Glomerular visceral epithelial cell (primary cell): Measurements from ENCODE around the gene SLCO3A1.

ENCODE experiments used
- DNase-seq: peaks from one replicate; pipeline ENCODE4 v3.0.0-alpha.2; 2016; ENCODE audit errors: extremely low spot score

Gene SLCO3A1

DNA sequence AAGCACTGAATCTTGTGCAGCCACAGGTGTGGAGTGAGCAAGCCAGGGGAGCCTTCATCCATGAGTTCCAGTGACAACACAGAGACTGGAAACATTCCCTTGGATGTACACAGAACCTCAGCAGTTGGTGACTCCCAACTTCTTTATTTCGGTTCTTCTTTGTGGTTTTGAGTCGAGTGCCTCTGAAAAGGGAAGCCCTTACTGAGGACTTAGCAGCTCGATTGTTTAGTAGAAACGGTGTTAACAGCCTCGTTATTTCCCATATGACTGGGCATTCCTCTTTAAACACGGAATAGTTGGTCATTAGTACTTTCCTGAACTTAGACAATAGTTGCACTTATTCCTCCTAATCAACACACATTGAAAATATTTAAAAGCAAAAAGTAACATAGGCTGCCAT, 7.7 kb downstream of the SLCO3A1 start:
- DNase-seq = no peak

DNA sequence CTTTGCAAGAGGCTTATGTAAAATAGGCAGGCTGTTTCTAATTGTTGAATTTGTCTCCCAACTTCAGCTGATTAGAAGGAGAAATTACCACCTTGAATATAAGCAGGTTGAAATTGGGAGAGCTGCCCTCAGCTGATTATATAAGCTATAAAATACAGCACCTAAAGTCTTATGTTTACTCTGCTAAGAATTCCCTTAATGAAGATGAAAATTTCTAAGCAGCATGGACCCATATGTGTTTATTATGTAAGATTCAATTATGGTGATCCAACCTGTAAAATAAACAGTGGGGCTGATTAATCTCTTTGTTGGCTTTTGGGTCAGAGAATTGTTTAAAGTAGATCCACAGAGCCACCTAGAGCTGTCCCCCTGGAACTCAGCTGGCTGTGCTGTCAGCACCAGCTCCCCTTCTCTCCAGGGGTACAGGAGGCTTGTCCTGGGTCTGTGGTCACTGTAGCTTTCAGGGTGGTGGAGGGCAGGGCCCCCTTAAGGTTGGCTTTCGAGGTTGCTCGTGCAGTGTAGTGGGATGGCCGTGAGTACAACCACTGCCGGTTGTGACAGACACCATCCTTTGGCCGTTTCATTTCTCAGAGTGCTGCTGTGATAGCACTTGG, 9.5 kb downstream of the SLCO3A1 start:
- no peak for DNase-seq

- no peak for DNase-seq
These were observed 10.2 kb downstream of the SLCO3A1 start for GRCh38 chr15:91863621-91864255.

DNA sequence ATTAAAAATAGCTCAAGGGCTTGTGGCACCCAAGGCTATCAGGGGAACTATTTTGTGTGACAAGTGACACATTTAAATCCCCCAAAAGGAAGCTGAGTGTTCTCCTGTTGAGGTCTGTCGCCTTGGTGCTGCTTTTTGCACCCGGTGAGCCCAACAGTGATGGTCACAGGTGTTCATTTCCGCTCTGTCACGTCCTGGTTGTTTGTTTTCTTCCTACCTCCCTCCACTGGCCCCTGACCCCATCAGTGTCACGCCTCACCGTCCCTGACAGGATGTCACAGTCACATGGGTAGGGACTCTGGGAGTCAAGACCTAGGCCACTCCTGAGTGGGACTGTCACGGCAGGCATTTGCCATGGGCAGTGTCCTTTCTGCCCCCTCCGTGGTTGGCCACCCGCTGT, 11.2 kb downstream of the SLCO3A1 start:
- no peak for DNase-seq

DNA sequence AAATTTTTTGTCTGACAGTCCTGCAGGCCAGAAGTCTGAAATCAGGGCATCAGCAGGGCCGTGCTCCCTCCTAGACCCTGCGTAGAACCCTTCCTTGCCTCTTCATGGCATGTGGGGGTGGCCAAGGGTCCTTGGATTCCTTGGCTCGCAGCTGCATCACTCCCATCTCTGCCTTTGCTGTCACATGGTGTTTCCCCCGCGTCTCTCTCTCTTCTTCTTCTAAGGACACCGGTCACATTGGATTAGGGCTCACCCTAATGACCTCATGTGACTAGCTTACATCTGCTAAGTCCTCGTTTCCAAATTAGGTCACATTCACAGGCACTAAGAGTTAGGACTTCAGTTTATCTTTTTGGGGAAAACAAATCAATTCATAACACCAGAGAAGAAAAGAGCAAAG, 12.0 kb downstream of the SLCO3A1 start:
- DNase-seq = no peak

GRCh38 chr15:91865950-91866349, 12.4 kb downstream of the SLCO3A1 start:
- no peak for DNase-seq

DNA sequence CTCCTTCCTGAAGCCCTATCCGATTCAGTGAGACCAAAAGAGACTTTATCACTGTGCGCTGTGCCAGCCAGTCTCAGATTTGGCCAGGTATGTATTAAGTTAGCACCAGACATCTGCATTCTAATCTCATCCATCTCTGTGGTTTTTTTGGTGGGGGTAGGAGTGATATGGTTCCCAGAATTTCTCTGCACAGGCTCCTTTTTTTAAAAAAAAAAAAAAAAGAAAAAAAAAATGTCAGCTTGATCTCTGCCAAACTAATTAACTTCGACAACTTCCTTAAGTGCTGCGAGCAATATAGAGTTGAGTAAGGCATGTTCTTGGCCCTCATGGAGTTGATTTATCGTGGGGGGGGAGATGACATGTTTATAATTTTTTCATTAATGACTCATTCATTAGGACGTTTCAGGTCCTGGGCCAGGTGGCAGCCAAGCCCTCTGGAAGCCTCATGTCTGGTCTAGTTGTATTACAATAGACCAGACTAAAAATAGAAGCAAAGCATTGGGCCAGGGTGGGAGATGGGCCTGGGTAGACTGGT, 12.9 kb downstream of the SLCO3A1 start:
- no peak for DNase-seq

DNA sequence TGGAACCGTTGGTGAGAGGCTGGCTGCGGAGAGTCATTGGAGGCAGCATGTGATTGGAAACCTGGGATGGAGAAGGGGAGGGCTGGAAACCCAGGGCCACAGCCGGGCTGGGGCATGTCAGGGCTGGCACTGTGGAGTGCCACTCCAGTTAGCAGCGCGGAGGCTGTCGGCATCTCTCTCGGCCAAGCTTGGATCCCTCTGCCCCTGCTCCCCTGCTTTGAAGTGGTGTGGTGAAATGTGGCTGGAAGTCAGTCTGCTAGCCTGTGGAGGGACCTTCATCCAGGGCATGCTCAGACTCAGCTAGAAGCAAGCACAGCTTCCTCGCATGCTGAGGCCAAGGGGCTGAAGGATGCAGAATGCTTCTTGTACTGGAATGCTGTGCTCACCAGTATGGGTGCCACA, 13.5 kb downstream of the SLCO3A1 start:
- no peak for DNase-seq

DNA sequence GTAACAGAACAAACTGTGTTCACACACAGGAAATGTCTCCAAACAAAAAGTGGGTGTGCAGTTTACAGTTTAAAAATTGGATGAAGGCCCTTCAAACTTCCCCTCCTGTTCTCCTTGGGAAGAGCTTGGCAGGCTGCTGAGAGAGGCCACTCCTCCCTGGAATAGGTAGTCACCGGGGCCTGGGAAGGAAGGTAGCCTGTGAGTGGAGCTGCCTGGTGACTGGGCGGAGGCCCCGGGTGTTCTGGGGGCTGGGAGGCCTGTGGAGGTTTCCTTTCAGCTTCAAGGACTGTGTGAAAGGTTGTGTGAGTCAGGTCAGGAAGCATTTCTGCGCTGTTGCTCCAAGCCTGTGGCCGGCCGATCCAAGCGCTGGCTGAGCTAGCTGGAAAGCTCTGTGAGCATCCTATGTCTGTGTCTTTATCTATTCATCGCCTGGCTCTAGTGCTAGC, 14.1 kb downstream of the SLCO3A1 start:
- DNase-seq = no peak

DNA sequence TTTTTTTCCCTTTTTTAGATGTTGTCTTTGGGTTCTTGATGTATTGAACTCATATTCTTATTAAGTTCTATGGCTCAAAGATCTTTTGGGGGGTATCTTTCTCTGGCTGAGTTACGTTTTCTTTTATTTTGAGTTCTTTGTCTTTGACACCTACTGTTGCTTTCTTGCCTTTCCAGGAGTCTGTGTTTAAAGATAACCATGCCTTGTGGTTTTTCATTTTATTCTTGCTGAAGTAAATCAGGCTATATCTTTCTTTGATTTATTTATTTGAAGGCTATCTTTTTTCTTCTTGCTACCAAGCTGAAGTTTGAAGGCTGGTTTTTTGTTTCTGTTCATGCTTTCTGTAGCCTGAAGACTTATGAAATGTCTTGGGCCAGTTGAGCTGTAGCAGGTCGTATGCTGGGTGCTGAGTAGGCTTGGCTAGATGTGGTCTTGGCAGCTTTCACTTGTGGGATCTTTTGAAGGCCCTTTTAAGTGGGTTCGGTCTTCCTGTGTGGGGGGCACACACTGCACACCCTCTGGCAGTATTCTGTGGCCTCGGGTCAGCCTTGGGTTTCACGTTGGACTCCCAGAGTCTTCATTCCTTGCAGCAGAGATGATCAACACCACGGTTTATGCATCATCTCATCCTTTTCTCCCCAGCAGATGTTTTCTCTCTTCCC, 17.5 kb downstream of the SLCO3A1 start:
- DNase-seq = no peak

GRCh38 chr15:91871837-91872236, 18.3 kb downstream of the SLCO3A1 start:
- DNase-seq = no peak

DNA sequence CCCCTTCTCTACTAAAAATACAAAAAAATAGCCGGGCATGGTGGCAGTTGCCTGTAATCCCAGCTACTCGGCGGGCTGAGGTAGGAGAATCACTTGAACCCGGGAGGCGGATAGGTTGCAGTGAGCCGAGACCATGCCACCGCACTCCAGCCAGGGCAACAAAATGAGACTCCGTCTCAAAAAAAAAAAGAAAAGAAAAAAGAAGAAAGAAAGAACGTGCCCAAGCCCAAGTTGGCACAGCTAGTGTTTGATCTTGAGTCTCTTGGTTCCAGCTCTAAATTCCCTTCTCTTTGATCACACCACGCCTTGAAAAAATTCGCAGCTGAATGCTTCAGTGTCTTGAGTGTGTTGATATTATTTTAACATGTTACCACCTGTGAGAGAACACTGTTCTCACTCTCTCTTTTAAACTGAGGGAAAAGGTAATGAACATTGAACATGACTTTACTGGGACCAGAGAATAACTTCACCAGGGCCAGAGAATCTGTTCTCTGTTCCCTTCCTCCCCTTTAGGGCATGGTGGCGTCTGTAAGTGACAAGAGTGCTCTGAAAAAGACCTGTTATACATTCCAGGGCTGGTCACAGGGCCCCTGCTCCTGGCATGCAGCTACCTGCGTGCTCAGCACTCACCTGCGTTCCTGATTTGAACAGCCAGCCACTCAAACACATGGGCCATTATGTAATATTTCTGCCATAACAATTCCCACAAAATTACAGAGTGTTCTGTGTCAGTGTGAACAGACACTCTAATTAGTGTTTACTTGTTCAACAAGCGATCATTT, 19.0 kb downstream of the SLCO3A1 start:
- no peak for DNase-seq

- DNase-seq = no peak
These were observed 19.6 kb downstream of the SLCO3A1 start for GRCh38 chr15:91873138-91873536.

DNA sequence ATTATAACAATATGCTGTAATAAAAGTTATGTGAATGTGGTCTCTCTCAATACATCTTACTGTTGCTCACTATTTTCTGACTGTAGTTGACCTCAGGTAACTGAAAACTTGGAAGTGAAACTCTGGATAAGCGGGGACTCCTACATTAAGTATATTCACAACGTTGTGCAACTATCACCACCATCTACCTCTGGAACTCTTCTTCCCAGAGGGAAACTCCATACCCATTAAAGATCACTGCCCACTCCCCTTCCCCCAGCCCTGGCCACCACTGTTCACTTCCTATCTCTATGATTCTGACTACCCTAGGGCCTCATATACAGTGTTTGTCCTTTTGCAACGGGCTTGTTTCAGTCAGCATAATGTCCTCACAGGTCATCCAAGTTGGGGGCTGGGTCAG, 20.7 kb downstream of the SLCO3A1 start:
- no peak for DNase-seq

- DNase-seq = no peak
These were observed 21.6 kb downstream of the SLCO3A1 start for GRCh38 chr15:91874992-91875660.

GRCh38 chr15:91876187-91876586, 22.7 kb downstream of the SLCO3A1 start:
- DNase-seq = no peak

GRCh38 chr15:91878319-91878870, 24.9 kb downstream of the SLCO3A1 start:
- DNase-seq = no peak

GRCh38 chr15:91879158-91879557, 25.6 kb downstream of the SLCO3A1 start:
- no peak for DNase-seq

DNA sequence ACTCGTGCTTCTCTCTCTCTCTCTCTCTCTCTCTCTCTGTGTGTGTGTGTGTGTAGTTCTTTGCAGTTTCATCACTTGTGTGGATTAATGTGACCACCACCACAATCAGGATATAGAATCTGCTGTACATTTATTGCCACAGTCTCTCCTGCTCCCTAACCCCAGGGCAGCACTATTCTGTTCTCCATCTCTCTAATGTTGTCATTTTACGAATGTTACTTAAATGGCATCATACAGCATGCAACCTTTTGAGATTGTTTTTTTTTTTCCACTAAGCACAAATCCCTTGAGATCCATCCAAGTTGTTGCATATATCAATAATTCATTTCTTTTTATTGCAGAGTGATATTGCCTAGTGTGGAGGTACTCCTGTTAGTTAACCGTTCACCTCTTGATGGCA, 26.9 kb downstream of the SLCO3A1 start:
- no peak for DNase-seq

GRCh38 chr15:91881569-91882297, 28.2 kb downstream of the SLCO3A1 start:
- no peak for DNase-seq
